GM12878 (cell line): ENCODE results near the gene ABCC5. TPM values are rescaled to one million over a fixed set of nuclear protein-coding genes. Genes with fewer than 3 reads are reported as not detected.

Experiments used
- ATAC-seq: fragments of 200-7000 bp; cut with Tn5 transposase; 3 replicates; pipeline ENCODE4 v1.9.1; 2020; ENCODE audit warnings: mild to moderate bottlenecking, moderate library complexity
- BruUV-seq: library from RNA; stranded (reverse); fragments of 400-500 nt; replicated peaks from 2 replicates; lab custom pipeline; 2021; lab: Mats Ljungman, UMichigan
- CTCF ChIA-PET: fragments of 300-600 bp; sonication (Branson Sonifier 250); formaldehyde crosslinking; extraction: SDS; loops from one replicate; lab custom pipeline; 2021; ENCODE audit warnings: inconsistent platforms; lab: Yijun Ruan, JAX
- POLR2A ChIA-PET: fragments of 350-600 bp; formaldehyde crosslinking; extraction: SDS; loops from one replicate; lab custom pipeline; 2021; ENCODE audit warnings: inconsistent platforms; lab: Charles Lee
- RAD21 ChIA-PET: fragments of 300-600 bp; sonication (Branson Sonifier 250); formaldehyde crosslinking; loops from one replicate; lab custom pipeline; 2023; ENCODE audit warnings: antibody characterized with exemption; ENCODE audit not compliant: unreplicated experiment; lab: Charles Lee
- SMC1A ChIA-PET: fragments of 300-600 bp; sonication (Branson Sonifier 250); formaldehyde crosslinking; loops from one replicate; lab custom pipeline; 2023; ENCODE audit not compliant: unreplicated experiment, uncharacterized antibody; lab: Charles Lee
- DNase-seq: peaks from one replicate; pipeline ENCODE4 v3.0.0-alpha.2; 2011; ENCODE audit warnings: low read depth, low spot score
- FAIRE-seq: peaks from 3 replicates; lab custom pipeline; 2011; peaks lifted over from hg19 to GRCh38; lab: Jason Lieb, UNC
- H2AFZ ChIP-seq: 2 replicates; pipeline ENCODE4 v1.6.0; 2011; ENCODE audit warnings: low read depth, low read length, control low read depth; ENCODE audit not compliant: control insufficient read depth
- H3K27ac ChIP-seq: 2 replicates; pipeline ENCODE4 v1.5.1; 2011; ENCODE audit warnings: control low read depth; ENCODE audit not compliant: control insufficient read depth, insufficient read depth
- H3K27me3 ChIP-seq, 2 experiments: replicated peaks in 1 of 2; 2 replicates each; pipeline versions ENCODE4 v1.6.0 to v1.6.1; 2011; ENCODE audit warnings: low read length in 1 of 2; ENCODE audit not compliant: control insufficient read depth in 2 of 2, insufficient read depth in 2 of 2
- H3K36me3 ChIP-seq, 2 experiments: 2 replicates each; pipeline ENCODE4 v1.5.1; 2011; ENCODE audit warnings: low read length in 1 of 2; ENCODE audit not compliant: control insufficient read depth in 2 of 2, insufficient read depth in 2 of 2
- H3K4me1 ChIP-seq: 2 replicates; pipeline ENCODE4 v1.6.1; 2011; ENCODE audit warnings: mild to moderate bottlenecking, low read length, moderate library complexity, mixed read lengths; ENCODE audit not compliant: control insufficient read depth, insufficient read depth
- H3K4me2 ChIP-seq: 2 replicates; pipeline ENCODE4 v1.6.0; 2011; ENCODE audit warnings: control low read depth; ENCODE audit not compliant: control insufficient read depth, insufficient read depth
- H3K4me3 ChIP-seq: fragments of 200-600 bp; sonication (generic); 2 replicates; pipeline ENCODE4 v1.5.1; 2016
- H3K79me2 ChIP-seq: 2 replicates; pipeline ENCODE4 v1.6.0; 2011; ENCODE audit warnings: low read length; ENCODE audit not compliant: control insufficient read depth, insufficient read depth
- H3K9ac ChIP-seq: 2 replicates; pipeline ENCODE4 v1.8.0; 2011; ENCODE audit warnings: low read length, control low read depth, mixed read lengths; ENCODE audit not compliant: control insufficient read depth, insufficient read depth
- H3K9me3 ChIP-seq: replicated peaks from 3 replicates; pipeline ENCODE4 v1.5.1; 2011; ENCODE audit warnings: mild to moderate bottlenecking, low read length; ENCODE audit not compliant: control insufficient read depth, insufficient read depth
- H4K20me1 ChIP-seq: 2 replicates; pipeline ENCODE4 v1.6.0; 2011; ENCODE audit not compliant: control insufficient read depth, insufficient read depth
- BACH1 ChIP-seq: fragments of 450-650 bp; IDR thresholded peaks from 2 replicates; pipeline ENCODE4 v1.6.1; 2017; ENCODE audit warnings: mild to moderate bottlenecking, borderline replicate concordance
- FOS ChIP-seq: IDR thresholded peaks from 3 replicates; pipeline ENCODE4 v1.6.1; 2011; ENCODE audit warnings: borderline replicate concordance; ENCODE audit not compliant: insufficient read length; ENCODE audit errors: extremely low read depth
- MAX ChIP-seq: IDR thresholded peaks from 2 replicates; pipeline ENCODE4 v1.6.1; 2012; ENCODE audit warnings: low read depth, low read length, improper control_type of control experiment
- MTA2 ChIP-seq: fragments of 450-650 bp; IDR thresholded peaks from 2 replicates; pipeline ENCODE4 v1.6.1; 2016; ENCODE audit warnings: low read depth, mild to moderate bottlenecking, moderate library complexity
- YY1 ChIP-seq: IDR thresholded peaks from 2 replicates; pipeline ENCODE4 v1.6.1; 2011; ENCODE audit warnings: low read depth, mild to moderate bottlenecking, low read length
- ZNF217 ChIP-seq: fragments of 450-650 bp; IDR thresholded peaks from 2 replicates; pipeline ENCODE4 v1.6.1; 2017; ENCODE audit warnings: antibody characterized with exemption, mild to moderate bottlenecking
- ZNF384 ChIP-seq: IDR thresholded peaks from 2 replicates; pipeline ENCODE4 v1.6.1; 2012; ENCODE audit warnings: low read depth, mild to moderate bottlenecking, low read length, improper control_type of control experiment, borderline replicate concordance
- WGBS: methylation state at CpG from one replicate; pipeline ENCODE4 v1.1.6; 2016; ENCODE audit warnings: low lambda C conversion rate; ENCODE audit not compliant: insufficient replicate concordance, insufficient coverage; ENCODE audit errors: missing lambda C conversion rate; 5-methylcytosine and 5-hydroxymethylcytosine counted together
- in situ Hi-C: fragments of 300-500 bp; cut with MboI; formaldehyde crosslinking; loops from 9 replicates; pipeline ENCODE4 v1.14.3; 2018; ENCODE audit warnings: mixed read lengths
- intact Hi-C: fragments of 100-400 bp; cut with micrococcal nuclease; formaldehyde crosslinking; loops from one replicate; pipeline ENCODE4 v1.14.2; 2022; ENCODE audit not compliant: unreplicated experiment
- polyA plus RNA-seq, 11 experiments: library from polyadenylated mRNA; depleted of rRNA in 4 of 11; unstranded in 6 of 11; stranded (reverse) in 5 of 11; fragments of >200 nt; fragmentation: Nextera tagmentation in 4 of 11; fragmentation: Illumina TruSeq in 1 of 11; extraction: Ambion mirVana in 4 of 11; extraction: Trizol in 1 of 11; gene quantifications; 1 replicate in 1 of 11; 2 replicates in 10 of 11; pipeline versions ENCODE4 v1.2.1 to v1.2.3, GENCODE V29; 2011 to 2016; ENCODE audit warnings: inconsistent platforms in 2 of 11, missing spikeins in 2 of 11, low read depth in 1 of 11
- total RNA-seq, 4 experiments: library from RNA; depleted of rRNA in 3 of 4; stranded (reverse); fragments of >200 nt in 3 of 4; fragmentation: Illumina TruSeq in 1 of 4; extraction: Trizol in 1 of 4; gene quantifications; 2 replicates each; pipeline versions ENCODE4 v1.2.1 to v1.2.3, GENCODE V29; 2013 to 2021

ABCC5 gene
- total and polyA plus RNA-seq, 10 of the 15 experiments (the other 5 are each of a cell fraction or from before 2014, with no cell fraction given), result 6.0 to 17.8 (median 9.7) TPM

- ATAC-seq (no peak), DNase-seq (no peak), FAIRE-seq (no peak)
- H3K36me3 ChIP-seq, result no peaks in the 10 kb centered on the region
- intact Hi-C loops, result no loop called here
- no peaks in the 10 kb centered on the region for H3K79me2 ChIP-seq
- RAD21 ChIA-PET, result interaction anchor here (0.7 to 4.6 kb wide), 3 partner anchors 11 to 110 kb away, joined by 3 to 42 read pairs (median 4); partner anchors contain the start of gene ABCC5
- H3K27me3 ChIP-seq, result no peaks in the 10 kb centered on the region
- no peak overlapping the region for H2AFZ ChIP-seq
- in situ Hi-C loops, result no loop called here
- no peak overlapping the region for H3K4me3 ChIP-seq
- POLR2A ChIA-PET, result no interaction called here
- no peaks in the 10 kb centered on the region for H3K9me3 ChIP-seq
- no peaks in the 10 kb centered on the region for H3K4me1 ChIP-seq
- WGBS, result 34% methylated on average over 6 of the region's 6 CpGs
- H3K27ac ChIP-seq, result no peak overlapping the region
- CTCF ChIA-PET, result interaction anchor here (1.5 kb wide), 1 partner anchor 9 kb away, joined by 6 read pairs; no protein-coding TSS in a partner anchor
- TF ChIP-seq MAX (no peak), FOS (no peak), MTA2 (no peak), YY1 (no peak), ZNF384 (no peak), ZNF217 (no peak), BACH1 (no peak)
- TF ChIP-seq, all 136 proteins: peak for 0
- no TSS peak for BruUV-seq
- Histone ChIP-seq H3K4me2 (no peak overlapping the region), H4K20me1 (no peaks in the 10 kb centered on the region), H3K9ac (no peak overlapping the region)
- SMC1A ChIA-PET, result no interaction called here
Measured at GRCh38 chr3:183907176-183907575, 110.5 kb downstream of the ABCC5 start.
